Stimulated activated CD4-positive, alpha-beta T cell treated with anti-CD3 and anti-CD28 coated beads, Interleukin-4, amount 100 ng/mL, for 24 hours (primary cell): Measurements from ENCODE around the gene ARHGAP32.

Experiments
- DNase-seq: peaks from one replicate; pipeline ENCODE4 v3.0.0-alpha.2; 2020

Gene ARHGAP32

DNA sequence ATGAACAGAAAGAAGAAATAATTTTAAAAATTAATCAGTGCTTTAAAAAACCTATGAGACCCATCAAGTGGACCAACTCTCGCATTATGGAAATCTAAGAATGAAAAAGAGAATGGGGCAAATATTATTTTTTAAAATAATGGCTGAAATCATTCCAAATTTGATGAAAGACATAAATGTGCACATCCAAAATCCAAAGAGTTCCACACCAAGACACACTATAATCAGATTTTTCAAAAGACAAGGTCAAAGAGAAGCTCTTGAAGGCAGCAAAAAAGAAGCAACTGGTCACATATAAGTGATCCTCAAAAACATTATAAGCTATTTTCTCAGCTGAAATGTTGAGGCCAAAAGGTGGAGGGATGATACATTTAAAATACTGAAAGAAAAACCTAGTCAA, 85.3 kb downstream of the ARHGAP32 start:
- no peak for DNase-seq

DNA sequence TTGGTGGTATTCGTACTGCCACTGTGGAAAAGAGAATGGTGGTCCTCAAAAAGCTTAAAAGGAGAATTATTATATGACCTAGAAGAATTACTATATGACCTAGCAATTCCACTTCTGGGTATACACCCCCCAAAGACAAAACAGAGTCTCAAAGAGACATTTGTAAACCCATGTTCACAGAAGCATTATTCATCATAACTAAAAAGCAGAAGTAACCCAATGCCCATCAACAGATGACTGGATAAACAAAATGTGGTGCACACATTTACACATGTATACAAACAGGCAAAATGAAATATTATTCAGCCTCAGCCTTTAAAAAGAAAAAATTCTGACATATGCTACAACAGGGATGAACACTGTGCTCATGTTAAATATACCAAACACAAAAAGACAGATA, 89.4 kb downstream of the ARHGAP32 start:
- no peak for DNase-seq

DNA sequence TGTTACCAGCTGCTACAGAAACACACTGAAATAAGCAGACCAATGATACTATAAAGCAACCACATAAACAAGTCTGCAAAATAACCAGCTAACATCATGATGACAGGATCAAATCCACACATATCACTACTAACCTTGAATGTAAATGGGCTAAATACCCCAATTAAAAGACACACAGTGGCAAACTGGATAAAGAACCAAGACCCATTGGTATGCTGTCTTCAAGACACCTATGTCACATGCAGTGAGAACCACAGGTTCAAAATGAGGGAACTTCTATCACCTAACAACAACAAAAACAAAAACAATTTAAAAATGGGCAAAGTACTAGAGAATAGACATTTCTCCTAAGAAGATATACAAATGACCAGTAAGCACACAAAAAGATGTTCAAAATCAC, 89.9 kb downstream of the ARHGAP32 start:
- no peak for DNase-seq

DNA sequence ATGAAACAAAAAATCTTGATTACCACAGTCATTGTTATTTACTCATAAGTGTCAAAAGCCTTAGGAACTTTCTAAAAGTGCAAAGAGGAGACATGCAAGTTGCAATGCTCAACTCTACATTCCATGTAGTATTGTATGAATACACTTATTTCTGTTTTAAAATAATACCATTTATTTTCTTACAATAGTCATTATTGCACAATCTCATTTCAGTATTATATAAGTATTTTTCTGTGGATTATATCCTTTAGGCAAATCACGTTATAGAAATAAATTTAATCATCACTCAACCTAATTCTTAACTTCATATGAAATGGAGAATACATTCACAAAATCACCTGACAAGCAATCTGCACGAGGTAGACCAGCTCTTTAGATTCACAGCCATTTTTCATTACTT, 98.8 kb downstream of the ARHGAP32 start:
- no peak for DNase-seq

DNA sequence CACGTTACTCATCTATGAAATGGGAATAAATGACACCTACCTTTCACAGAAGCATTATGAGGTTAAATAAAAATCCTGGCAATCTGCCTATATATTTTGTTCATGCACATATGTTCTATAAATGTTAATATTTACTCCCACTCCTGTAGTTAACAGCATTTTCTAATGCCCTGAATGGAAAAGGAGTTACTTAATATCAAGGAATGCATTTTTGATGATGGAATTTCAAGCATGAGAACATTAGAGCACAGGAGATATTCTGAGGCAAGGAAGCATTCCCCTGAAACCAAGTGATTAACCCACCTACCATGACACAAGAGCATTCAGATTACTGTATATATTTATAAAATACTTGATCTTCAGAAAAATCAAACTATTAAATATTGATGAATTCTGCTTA, 102.1 kb downstream of the ARHGAP32 start:
- DNase-seq, result no peak

DNA sequence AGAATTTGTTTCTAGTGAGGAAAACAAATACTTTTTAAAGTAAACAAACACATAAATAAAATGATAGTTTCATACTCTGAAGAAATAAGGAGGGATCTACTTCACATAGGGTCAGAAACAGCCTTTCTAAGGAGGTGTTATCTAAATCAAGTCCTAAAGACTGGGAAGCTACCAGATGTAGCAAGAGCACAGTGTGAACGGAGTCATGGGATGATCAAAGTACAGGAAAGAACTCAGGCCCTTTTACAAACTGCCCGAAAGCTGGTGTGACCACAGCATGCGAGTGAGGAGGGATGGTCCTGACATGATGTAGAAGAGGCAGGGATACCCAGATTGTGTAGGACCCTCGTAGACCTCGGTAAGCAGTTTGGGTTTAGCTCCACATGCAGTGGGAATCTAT, 102.8 kb downstream of the ARHGAP32 start:
- DNase-seq, result no peak

DNA sequence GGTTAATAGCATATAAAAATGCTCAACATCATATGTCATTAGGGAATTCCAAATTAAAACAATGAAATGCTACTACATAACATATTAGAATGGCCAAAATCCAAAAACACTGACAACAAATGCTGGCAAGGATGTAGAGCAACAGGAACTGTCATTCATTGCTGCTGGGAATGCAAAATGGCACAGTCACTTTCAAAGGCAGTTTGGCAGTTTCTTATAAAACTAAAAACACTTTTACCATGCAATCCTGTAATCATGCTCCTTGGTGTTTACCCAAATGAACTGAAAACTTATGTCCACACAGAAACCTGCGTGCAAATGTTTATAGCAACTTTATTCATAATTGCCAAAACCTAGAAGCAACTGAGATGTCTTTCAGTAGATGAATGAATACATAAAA, 105.1 kb downstream of the ARHGAP32 start:
- no peak for DNase-seq

DNA sequence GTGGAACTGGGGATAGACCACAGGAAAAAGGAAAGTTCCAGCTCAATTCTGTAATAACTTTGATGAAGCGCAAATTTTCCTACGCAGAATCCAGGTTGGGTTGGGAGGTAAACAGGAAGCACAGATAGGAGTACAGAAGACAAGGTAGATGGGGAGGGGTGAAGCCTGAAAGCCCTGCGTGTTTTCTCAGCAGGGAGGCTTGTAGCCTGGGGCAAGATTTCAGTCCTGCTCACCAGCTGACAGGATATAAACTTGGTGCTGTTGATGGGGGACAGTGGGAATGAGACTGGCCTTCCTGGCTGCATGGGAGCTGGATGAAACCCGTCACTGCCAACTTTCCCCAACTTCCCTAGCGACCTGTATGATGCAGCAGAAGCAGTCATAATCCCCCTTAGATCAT, 114.9 kb downstream of the ARHGAP32 start:
- no peak for DNase-seq

DNA sequence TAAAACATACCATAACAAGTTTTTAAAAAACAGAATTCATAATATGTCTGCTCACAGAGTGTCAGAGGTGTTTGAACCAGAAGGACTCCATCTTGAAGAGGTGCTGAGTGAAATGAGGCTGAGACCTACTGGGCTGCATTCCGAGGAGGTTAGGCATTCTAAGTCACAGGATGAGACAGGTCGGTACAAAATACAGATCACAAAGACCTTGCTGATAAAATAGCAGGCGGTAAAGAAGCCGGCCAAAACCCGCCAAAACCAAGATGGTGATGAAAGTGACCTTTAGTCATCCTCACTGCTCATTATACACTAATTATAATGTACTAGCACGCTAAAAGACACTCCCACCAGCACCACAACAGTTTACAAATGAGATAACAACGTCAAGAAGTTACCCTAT, 116.4 kb downstream of the ARHGAP32 start:
- DNase-seq, result no peak

DNA sequence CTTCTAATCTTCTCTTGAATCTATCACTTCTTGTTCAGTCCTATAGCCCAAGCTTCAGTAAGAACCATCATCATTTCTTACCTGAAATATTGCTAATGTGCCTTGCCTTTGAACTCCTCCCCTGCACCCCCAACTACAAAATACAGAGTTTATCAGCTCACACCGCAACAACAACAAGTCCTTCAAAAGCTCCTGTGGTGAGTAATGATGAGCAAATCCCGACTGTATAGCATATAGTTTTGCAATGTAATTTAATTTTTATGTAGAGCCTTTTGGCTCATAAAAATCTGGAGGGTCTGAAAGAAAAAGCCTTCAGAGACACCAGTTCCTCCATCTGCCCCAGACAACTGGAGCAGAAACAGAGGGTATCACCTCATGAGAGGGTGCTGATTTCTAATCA, 124.7 kb downstream of the ARHGAP32 start:
- DNase-seq, result no peak

DNA sequence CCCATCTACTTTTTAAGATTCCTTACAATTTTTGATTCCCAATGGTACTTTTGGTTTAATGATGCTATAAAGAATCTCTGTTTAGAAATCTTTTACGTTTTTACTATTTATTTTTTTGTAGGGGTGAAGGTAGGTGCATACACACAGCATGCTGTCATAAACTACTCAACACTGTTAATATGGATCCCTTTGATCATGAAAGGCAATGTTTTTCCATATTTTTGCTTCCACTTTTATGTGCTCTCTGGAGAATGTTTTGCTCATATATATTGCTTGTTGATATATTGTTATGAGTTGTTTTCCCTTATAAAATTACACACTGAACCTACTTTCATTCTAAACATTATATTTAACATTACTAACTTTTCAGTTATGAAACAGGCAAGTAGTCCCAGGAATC, 125.9 kb downstream of the ARHGAP32 start:
- DNase-seq, result no peak

DNA sequence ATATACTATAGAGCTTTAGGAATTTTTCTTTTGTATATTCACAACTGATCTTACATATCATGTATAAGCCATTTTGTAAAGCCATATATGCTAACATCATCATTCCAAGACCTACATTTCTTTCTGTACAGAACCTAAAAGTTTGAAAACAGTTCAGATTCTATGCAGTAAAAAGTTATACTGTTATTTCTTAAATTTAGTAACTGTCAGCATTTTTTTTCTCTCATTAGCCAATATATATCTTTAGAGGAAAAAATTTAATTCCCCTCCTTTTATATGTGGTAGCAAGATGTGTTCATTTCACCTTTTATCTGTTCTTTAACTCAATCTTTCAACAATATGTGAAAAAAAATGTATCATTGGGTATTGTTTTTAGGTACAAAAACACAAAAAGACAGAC, 129.0 kb downstream of the ARHGAP32 start:
- DNase-seq, result no peak

DNA sequence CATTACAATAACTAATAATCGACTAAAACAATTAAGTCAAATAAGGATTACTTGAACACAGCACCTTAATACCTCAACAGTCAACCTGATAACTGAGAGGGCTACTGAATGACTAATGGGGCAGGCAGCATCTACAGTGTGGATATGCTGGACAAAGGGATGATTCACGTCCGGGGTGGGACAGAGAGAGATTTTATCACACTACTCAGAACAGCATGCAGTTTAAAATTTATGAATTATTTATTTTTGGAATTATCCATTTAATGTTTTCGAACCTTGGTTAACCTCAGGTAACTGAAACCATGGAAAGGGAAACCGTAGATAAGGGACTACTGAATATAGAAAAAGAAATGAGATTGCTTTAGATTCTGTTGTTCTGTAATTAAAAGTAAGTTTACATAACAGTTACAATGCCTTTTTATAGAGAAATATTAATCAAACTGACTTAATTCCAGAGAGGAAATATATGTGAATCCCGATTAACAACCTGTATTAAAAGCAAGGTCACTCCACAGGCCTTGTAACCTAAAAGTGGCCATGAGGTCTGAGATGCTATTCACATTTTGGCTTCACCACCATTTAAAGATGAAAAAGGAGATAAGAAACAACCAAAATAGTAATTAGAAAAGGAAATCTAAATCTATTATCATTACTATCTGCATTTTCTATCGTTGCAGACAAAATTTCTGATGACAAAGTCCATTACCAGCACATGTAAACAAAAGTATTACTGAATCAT, 130.5 kb downstream of the ARHGAP32 start:
- DNase-seq, result no peak

DNA sequence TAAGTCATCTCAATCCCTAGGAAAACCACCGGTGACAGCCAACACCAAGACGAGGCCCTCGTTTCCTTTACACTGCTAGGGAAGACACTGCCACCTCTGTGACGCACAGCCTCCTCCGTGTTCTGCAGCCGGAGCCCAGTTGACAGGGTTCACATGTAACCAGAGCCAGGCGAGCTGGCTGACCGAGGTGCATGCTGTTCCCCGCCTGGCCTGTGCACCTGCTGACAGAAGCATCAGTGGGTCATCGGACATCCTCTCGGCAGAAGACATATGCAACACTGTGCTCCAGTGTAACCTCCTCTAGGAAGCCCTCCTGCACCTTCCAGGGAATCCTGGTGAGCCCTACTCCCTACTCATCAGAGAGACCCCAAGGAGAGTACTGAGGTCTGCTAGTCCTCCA, 135.2 kb downstream of the ARHGAP32 start:
- DNase-seq, result no peak

DNA sequence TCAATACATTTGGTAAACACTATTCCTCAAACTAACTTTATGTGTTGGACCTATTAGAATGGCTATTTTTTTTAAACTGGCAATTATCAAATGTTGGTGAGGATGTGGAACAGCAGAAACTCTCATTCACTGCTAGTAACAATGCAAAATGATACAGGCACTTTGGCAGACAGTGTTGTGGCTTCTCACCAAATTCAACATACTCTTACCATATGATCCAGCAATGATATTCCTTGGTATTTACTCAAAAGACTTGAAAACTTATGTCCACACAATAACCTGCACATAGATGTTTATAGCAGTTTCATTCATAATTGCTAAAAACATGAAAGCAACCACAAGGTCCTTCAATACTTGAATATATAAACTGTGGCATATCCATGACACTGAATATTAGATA, 136.9 kb downstream of the ARHGAP32 start:
- DNase-seq, result no peak

DNA sequence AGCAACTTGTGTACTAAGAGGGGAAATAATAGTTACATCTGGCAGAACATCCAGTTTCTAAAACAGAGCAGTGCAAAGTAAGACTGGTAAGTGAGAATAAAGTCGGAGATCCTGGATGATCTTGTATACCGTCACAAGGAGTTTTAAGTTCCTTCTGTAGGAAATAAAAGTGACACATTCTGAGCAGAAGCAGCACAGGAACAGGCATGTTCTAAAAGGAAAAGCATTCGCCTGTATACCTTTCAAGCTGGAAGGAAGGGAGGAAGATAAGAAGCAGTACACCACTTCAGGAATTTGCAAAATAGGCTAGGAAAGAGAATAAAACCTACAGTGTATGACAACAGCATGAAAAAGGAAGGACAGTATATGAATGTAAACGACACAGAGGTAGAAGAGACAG, 143.2 kb downstream of the ARHGAP32 start:
- DNase-seq, result no peak

DNA sequence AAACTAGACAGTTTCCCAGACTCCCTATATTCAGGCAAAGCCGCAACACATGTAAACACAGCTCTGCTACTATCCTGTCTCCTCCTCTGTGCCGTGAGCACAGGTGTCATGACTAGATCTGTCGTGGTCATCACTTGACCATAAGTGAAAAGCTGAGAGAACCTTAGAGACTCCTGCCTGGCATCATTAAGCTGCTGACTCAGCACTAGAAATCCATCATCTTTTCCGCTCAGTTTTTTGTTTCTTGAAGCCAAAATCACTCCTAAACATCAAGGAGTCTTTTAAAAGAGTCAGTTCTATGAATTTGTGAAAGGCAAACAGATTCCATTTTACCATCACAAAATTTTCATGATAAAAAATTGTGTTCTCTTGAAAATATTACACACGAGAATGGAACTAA, 147.0 kb downstream of the ARHGAP32 start:
- DNase-seq, result no peak

DNA sequence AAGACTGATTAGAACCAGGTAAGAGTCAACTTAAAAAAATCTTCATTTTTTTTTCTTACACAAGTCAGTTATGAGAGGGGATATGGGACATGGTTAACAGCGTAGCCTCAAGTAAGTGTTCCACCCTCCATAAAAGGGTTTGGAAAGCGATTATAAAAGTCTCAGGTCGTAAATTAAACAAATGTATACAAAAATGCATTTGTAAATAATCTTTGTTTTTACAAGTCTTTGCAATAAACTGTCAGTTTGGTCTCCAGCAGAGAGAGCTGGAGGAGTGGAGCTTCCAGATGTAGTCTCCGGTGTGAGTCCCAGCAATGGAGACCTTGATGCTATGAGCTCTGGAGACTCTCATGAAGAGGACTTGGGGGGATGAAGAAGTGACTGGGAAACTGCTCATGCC, 149.6 kb downstream of the ARHGAP32 start:
- DNase-seq, result no peak

DNA sequence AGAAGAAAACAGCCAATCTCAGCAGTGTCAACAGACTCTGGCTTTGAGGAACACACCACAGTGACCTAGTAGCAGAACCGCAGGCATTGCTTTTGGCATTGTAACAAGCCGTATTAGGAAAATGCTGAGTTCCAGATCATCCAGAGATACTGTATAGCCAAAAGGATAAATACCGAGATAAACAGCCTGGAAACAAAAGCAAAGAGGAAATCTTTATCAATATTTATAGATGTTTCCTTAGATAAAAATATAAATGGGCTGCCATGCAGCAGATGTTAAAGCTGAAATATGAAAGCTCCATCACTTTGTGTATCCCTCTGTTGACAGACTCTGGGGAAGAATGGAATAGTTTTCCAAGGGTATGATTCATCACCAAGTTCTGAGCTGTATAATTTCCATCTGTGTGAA, 150.5 kb downstream of the ARHGAP32 start:
- DNase-seq, result no peak

DNA sequence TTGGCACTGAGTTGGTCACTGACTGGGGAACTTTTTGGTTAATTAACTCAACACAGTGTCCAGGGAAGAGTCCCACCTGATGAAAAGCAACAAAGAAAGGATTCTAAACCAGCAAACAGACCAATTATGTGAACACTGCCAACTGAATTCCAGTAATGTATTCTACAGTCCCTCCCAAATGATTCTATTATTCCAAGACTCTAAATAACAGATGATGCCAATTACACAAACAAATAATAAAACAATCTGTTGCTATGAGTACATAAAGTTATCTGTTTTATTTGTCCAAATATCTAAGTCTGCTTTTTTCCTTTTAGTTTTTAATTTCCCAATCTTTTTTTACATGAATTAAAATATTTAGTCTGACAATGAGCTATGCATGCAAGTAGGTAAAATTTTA, 151.2 kb downstream of the ARHGAP32 start:
- DNase-seq, result no peak

DNA sequence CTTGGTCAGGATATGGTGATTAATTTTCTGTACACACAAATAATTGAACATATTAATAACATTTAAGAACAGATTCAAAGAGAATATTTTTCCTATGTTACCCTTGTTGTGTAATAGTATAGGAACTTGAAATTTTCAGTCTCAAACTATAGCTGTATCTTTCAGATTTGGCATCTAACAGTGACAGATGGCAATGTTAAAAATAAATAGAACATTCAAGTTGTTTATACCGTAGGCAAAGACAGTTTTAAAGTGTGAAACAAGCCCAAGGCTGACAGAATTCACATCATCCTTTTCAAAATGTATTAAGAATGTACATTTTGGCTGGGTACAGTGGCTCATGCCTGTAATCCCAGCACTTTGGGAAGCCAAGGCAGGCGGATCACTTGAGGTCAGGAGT, 156.9 kb downstream of the ARHGAP32 start:
- no peak for DNase-seq

DNA sequence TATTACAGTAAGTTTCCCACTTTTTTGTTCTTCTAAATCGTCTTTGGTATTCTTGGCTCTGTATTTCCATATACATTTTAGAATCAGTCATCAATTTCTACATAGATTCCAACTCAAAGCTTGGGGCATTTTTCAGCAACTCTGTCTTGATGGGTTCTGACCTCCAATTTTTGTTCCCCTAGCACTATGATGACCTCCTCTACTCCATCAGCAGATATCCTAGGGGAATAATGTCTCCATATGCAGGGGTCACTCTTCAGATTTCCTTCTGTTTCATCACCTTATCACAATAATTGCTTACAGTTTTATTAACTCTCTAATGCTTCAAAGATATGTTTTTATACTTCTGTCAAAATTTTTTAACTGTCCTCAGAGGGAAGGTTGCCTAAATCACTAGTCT, 158.1 kb downstream of the ARHGAP32 start:
- no peak for DNase-seq

DNA sequence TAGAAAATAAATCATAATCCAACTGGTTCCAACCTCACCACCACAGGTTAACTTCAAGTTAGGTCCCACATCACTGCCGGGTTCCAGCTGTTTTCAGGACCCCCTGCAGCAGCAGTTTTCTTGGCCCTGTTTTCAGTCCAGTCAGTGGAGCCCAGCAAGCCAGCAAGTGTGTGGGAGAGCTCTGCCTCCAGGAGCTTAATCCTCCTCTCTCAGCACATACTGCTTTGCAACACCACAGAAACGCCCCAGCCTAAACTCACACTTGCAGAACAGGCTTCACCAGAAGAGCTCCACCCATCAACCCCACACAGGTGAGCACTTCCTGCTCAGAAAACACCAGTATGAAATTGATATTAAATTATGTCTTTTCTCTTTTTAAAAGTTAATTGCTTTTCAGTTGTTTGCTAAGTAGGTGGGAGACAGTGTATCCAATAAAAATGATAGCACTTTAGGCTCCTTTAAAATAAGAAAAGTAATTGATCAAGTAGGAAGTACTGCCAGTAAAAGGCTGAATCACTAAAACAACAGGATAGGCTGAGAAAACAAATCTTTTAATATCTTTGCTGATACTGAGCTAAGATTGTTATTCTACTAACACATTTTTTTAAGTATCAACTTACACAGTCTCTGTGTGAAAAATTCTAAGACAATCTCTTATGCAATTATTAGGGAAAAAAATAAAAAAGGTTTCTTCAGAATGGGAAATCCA, 168.0 kb downstream of the ARHGAP32 start:
- DNase-seq, result no peak

DNA sequence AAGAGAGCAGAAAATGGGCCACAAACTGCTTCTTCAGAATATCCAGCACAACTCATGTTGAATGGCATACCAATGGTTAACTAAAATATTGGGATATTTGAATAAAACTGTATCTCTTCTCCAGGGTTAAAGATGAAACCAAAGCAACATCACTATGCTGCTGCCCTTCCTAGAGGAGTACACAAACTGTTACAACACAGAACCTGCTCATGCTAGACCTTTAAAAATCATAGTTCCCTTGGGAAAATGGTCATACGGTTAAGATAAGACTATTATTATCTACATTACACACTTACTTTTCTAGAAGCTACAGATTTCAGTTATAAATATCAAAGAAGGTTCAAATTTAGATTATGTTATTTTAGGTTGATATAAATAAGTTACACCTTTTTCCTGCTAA, 170.8 kb downstream of the ARHGAP32 start:
- DNase-seq, result no peak

DNA sequence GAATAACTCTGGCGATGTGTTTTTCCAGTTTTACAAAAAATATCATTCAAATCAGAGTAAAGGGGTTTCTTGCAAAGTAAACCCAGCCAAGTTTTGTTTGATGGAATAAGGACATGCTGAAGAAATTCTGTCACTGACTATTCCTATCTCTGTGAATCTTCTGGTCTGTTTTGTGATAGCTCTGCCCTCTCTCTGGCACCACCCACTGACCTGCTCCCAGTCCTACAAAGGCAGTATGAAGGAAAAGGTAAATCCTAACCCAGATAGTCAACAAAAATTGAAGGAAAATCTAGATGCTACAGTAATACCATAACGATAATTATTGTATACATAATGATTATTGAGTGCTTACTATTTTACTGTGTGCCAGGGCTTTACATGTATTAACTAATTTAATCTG, 173.1 kb downstream of the ARHGAP32 start:
- DNase-seq, result no peak
